ENCODE data around the gene ZNF575. TPM values are rescaled to one million over a fixed set of nuclear protein-coding genes. Genes with fewer than 3 reads are reported as not detected.

Gene ZNF575
- total RNA-seq, 2 donors from 2014 or later, result 6.4 to 11.3 TPM

DNA sequence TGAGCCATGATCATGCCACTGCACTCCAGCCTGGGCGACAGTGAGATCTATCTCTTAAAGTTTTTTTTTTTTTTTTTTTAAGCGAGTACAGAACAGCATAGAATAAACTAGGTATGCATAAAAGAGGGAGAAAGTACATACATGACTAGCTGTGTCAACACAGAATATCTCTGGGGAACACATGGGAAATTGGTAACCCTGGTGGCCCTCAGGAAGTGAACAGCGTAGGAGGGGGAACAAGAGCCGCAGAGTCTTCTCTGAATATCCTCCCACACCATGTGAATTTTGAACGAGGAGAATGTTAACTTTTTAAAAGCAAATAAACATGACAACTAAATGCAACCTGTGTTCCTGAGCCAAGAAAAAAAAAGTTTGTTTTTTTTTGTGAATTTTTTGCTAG lies 43.7 kb upstream of the ZNF575 start:
- Histone ChIP-seq H3K9ac (ENCODE audit: low read depth in 2 of 2, low read length in 2 of 2) (no peak overlapping the region), H3K9me3 (no peaks in the 10 kb centered on the region), H3K27ac (no peak overlapping the region), H3K4me1 (no peaks in the 10 kb centered on the region), H3K36me3 (no peaks in the 10 kb centered on the region), H3K27me3 (no peaks in the 10 kb centered on the region), H3K4me3 (no peak overlapping the region)
- intact Hi-C loops (cut with DNase I), result no loop called here
- DNase-seq, result no peak
- no peak for TF ChIP-seq CTCF (IDR thresholded peaks at IDR 0.05)

DNA sequence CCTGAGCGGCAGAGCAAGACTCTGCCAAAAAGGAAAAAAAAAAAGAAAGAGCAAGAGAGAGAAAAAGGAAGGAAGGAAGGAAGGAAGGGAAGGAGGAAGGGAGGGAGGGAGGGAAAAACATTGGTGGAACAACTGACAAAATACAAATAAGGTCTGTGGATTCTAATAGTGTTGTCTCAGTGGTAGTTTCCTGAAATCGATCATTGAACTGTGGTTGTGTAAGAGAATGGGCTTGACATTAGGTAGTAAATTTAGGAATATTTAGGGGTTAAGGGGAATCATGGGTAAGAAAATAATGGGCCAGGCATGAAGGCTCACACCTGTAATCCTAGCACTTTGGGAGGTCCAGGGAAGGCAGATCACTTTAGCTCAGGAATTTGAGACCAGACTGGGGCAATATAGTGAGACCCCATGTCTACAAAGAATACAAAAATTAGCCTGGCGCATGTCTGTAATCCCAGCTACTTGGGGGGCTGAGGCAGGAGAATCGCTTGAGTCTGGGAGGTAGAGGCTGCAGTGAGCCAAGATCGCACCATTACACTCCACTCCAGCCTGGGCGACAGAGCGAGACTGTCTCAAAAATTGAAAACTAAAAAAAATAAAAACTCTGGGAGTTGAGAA lies 42.9 kb upstream of the ZNF575 start:
- TF ChIP-seq CTCF (IDR thresholded peaks at IDR 0.05), result no peak
- no peak for DNase-seq
- intact Hi-C loops (cut with DNase I), result no loop called here
- H3K36me3 ChIP-seq, result no peaks in the 10 kb centered on the region
- H3K9ac ChIP-seq (ENCODE audit: low read depth in 2 of 2, low read length in 2 of 2), result no peak overlapping the region
- no peaks in the 10 kb centered on the region for H3K27me3 ChIP-seq
- no peaks in the 10 kb centered on the region for H3K9me3 ChIP-seq
- H3K4me3 ChIP-seq, result no peak overlapping the region
- H3K4me1 ChIP-seq, result no peaks in the 10 kb centered on the region
- no peak overlapping the region for H3K27ac ChIP-seq

DNA sequence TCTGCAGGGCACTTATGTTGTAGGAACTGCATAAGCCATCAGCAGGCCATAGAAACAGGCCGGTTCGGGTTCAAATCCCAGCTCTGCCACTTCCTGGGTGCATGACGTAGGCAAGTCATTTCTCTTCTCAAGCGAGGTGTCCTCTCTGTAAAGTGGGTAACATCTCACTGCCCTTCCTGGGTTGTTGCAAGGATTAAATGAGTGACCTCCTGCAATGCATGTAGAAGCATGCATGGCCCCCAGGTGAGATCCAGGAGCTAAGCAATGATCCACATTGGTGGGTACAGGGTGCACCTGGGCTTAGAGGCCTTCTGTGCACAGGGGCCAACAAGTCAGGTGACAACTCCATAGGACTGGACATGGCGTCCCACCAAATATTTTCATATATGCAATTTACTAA lies 42.2 kb upstream of the ZNF575 start:
- H3K4me3 ChIP-seq, result no peak overlapping the region
- H3K9me3 ChIP-seq, result no peaks in the 10 kb centered on the region
- no peak for TF ChIP-seq CTCF (IDR thresholded peaks at IDR 0.05)
- no peaks in the 10 kb centered on the region for H3K36me3 ChIP-seq
- no peak overlapping the region for H3K9ac ChIP-seq (ENCODE audit: low read depth in 2 of 2, low read length in 2 of 2)
- H3K27ac ChIP-seq, result no peak overlapping the region
- DNase-seq, result no peak
- H3K4me1 ChIP-seq, result no peaks in the 10 kb centered on the region
- intact Hi-C loops (cut with DNase I), result no loop called here
- no peaks in the 10 kb centered on the region for H3K27me3 ChIP-seq

GRCh38 chr19:43495082-43495481 lies 37.9 kb upstream of the ZNF575 start:
- no peaks in the 10 kb centered on the region for H3K27me3 ChIP-seq
- no peaks in the 10 kb centered on the region for H3K4me1 ChIP-seq
- TF ChIP-seq CTCF (IDR thresholded peaks at IDR 0.05), result no peak
- H3K9me3 ChIP-seq, result no peaks in the 10 kb centered on the region
- H3K36me3 ChIP-seq, result no peaks in the 10 kb centered on the region
- H3K4me3 ChIP-seq, result no peak overlapping the region
- intact Hi-C loops (cut with DNase I), result no loop called here
- H3K9ac ChIP-seq (ENCODE audit: low read depth in 2 of 2, low read length in 2 of 2), result no peak overlapping the region
- no peak overlapping the region for H3K27ac ChIP-seq
- DNase-seq, result no peak

GRCh38 chr19:43496960-43497359 lies 36.0 kb upstream of the ZNF575 start:
- peak overlapping the region in 1 of 2 donors; percentile 9 for H3K9ac ChIP-seq (ENCODE audit: low read depth in 2 of 2, low read length in 2 of 2)
- H3K4me1 ChIP-seq, result no peaks in the 10 kb centered on the region
- H3K27me3 ChIP-seq, result no peaks in the 10 kb centered on the region
- H3K4me3 ChIP-seq, result no peak overlapping the region
- intact Hi-C loops (cut with DNase I), result no loop called here
- TF ChIP-seq CTCF (IDR thresholded peaks at IDR 0.05), result no peak
- no peaks in the 10 kb centered on the region for H3K9me3 ChIP-seq
- H3K27ac ChIP-seq, result no peak overlapping the region
- H3K36me3 ChIP-seq, result no peaks in the 10 kb centered on the region
- no peak for DNase-seq

All from colonic mucosa (tissue), 4 donors.